NCI-H1930 (cell line): Measurements from ENCODE around the gene COL28A1.
"Not testable (repeated sequence)": the region's sequence is repeated elsewhere in the genome, so short reads cannot be mapped to it uniquely, and the experiment has no call there.

Experiments
- DNase-seq, 2 experiments: peaks; one replicate each; lab custom pipeline; 2025; lab: John Stamatoyannopoulos, UW

COL28A1 gene

DNA sequence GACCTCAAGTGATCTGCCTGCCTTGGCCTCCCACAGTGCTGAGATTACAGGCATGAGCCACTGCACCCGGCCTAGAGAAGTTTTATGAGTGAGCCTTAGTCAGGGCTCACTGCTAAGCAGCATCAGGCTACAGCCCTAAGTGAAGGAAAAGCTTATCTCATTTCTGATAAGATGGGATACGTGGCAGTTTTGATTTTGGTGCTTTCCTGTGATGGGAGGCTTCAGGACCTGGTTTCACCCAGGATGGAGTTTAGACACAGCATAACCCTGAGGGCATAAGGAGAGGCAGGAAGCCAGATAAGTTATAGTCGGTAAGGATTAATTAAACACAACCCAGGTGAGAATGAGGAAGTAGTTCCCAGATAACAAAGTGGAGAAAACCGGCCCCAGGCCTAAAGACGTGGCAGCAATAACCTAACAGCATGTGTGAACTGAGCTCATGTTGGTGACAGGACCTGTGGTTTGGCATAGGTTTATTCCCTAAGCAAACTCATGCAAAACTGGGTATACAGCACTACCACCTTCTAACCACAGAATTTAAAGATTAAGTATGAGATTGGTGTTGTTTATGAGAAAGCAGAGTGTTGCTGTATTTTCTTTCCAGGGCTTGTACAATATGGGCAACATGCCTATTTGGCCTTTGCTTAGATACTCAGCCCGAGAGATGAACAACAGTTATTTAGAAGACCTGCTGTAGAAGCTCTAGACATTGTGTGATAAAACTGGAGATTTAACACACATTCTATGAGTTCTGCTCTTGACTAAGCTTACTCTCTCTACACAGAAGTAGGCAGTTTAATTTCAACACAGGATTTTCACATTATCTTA lies 119.4 kb downstream of the COL28A1 start:
- no peak for DNase-seq

DNA sequence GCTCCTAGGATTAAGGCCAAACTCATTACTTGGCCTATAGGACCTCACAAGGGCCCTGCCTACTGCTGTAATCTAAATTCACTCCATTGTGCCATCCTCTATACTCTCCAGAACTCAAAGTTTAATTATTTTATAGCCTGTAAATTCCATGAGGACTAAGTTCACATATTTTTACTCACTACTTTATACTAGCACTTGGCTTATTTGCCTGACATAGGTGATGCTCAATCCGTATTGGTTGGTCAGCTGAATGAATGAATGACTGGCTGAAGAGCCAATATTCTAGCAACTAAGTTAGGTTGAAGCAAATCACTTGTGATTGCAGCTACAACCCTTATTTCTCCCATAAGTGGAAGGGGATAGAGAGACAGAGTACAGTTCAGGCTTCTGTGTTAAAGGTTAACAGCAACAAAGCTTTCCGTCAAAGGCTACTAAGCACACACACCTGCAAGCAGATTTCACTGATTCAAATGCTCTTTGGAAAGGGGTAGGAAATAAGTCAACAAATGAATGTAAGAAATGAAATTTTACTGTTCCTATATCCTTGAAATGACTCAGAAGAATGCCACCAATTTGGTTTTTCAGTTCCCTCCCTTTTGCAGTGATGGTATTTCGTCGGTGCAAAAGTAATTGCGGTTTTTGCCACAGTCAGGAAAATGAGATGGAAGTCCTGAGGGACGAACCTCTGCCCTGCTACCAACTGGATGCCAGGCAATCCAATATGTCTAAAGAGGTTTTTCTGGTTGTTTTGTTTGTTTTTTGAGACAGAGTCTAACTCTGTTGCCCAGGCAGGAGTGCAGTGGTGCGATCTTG lies 120.7 kb downstream of the COL28A1 start:
- no peak for DNase-seq

DNA sequence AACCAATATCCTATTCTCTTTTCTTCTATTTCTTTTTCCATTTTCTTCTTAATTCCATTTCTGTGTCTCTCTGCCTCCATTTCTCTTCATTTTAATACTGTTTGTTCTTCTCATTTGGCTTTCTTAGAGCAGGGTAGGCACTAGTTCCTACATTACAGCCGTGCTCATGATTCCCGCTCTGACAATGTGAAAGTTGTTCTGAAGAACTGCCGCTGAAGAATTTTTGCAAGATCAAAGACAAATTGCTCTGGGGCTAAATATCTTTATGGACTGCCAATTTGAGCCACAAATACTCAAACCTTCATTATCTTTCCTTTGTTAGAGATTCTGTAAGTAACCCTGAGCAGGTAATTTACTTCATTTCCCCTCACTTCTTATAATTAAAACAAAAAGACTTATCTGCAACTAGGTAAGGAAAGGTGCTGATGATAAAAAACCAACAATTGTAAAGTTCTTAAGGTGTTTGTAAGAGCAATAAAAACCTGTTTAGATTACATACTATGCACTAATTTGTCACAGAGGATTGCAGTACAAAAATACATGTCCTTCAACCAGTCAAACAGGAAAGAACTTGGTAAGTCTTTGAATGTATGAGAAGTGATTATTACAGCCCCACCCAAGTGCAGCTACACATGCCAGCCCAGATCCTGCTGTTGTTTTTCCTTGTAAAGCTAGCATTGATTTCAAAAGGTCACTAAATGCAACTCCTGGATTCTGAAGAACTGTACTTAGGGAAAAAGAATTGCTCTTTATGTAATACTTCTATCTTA lies 127.5 kb downstream of the COL28A1 start:
- no peak for DNase-seq

DNA sequence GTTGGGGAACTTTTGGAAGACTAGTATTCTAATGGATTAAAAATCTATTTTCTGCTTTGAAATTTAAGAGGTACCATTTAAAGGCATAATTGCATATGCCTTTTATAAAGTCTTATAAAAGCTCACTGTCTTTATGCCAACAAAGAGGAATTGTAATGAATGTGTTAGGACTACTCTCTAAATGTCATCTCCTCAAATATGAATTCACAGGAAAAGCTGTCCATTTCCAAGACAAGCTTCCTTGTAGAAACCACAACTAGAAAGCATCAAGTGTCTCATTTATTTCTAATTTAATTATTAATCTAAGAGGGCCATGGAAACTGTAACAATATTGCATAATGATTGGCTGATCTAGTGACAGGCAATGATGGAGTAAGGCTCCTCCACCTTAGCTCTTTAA lies 130.2 kb downstream of the COL28A1 start:
- DNase-seq = no peak

DNA sequence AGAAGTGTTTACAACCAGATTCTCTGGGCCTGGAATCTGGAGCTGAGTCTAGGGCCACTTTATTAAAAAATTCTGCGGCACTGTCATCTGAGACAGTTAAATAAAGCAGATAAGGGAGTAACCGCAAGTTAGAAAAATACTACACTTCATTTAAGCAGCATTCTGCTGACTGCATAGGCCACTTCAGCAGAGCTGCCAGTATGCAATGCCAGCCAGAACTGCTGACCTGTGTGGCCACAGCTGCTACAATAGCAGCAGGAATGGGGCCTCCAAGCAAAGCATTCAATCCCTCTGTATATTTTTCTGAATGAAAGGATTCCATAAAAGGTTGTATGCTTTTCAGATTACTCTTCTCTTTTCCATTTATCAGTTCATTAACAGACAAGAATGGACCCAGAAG lies 136.0 kb downstream of the COL28A1 start:
- no peak for DNase-seq

DNA sequence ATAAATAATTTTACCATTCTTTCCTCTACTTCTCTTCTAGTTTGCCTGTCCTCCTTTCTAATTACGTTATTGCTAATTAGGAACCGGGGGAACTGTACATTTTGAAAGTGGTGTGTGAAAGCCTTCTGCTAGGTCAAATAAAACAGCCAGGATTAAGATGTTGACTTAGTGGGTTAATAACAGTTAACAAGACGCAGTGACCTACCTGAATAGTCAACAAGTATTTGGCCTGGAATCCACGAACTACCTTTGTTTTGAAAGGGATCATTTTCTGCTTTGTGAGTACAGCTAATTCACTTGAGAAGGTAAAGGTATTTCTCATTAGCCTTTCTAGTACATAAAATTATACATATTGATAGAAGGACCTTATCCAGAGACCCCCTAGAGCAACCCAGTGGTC lies 139.9 kb downstream of the COL28A1 start:
- no peak for DNase-seq

DNA sequence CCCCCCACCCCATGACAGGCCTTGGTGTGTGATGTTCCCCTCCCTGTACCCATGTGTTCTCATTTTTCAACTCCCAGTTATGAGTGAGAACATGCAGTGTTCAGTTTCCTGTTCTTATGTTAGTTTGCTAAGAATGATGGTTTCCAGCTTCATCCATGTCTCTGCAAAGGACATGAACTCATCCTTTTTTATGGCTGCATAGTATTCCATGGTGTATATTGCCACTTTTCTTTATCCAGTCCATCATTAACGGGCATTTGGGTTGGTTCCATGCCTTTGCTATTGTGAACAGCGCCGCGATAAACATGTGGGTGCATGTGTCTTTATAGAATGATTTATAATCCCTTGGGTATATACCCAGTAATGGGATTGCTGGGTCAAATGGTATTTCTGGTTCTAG lies 147.5 kb downstream of the COL28A1 start:
- DNase-seq = not testable (repeated sequence)

DNA sequence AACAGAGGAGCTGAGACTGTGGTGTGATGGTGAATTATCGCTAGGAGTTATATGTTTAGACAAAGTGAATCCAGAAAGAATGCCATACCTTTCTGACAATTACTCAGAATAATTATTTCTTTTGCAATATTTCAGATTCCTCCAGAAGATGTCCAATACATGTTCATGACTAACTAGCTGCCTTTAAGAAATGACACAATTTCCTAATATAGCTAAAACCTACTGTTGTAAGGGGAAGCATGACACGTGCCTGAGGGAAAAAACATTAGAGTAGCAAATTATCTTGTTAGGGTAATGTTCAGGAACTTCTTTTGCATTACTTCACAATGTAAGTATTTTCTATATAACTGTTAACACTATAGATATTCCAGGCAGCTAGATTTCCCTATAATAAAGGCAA lies 150.3 kb downstream of the COL28A1 start:
- DNase-seq = no peak

DNA sequence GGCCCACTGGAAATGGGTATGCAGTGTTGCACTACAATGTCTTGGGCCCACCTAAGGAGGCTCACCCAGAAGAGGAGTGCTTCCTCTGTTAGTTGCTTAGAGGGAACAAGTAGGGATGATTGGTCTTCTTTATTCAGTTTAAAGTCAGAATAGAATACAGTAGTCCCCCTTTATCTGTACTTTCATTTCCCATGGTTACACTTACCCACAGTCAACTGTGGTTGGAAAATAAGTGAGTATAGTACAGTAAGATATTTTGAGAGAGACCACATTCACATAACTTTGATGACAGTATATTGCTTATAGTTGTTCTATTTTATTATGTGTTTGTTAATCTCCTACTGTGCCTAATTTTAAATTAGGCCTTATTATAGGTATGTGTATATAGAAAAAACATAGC lies 151.4 kb downstream of the COL28A1 start:
- no peak for DNase-seq

DNA sequence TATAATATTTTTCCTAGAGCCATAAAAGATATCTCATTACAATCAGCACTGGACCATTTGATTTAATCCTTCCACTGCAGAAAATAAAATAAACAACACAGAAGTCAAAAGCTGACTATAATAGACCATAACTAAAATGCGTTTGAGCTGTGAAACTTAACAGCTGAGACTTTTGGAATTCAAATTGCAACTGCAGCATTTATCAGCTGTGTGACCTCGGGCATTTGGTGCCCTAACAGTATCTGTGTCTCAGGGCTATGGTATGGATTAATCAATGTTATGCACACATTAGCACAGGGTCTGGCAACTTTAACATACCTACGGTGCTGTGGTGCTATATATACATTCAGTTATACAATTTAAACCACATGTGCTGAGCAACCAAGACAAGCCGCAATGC lies 160.1 kb downstream of the COL28A1 start:
- DNase-seq = no peak

DNA sequence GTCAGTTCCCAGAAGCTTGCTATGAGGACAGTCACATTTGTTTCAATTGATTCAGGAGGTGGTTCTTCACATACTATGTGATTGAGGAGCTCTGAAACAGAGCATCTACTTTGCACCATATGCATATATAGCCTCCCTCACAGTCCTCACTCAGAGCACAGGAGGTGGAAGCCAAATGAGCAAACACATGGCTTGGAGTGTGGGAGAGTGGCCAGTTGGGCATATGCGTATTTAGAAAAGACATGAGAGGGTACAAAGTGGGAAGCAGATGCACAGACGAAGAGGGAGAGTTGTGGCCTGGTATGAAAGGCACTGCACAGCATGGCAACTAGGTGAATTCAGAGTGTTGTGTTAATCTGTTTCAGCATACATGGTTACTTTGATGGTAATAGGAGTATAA lies 165.6 kb downstream of the COL28A1 start:
- no peak for DNase-seq

DNA sequence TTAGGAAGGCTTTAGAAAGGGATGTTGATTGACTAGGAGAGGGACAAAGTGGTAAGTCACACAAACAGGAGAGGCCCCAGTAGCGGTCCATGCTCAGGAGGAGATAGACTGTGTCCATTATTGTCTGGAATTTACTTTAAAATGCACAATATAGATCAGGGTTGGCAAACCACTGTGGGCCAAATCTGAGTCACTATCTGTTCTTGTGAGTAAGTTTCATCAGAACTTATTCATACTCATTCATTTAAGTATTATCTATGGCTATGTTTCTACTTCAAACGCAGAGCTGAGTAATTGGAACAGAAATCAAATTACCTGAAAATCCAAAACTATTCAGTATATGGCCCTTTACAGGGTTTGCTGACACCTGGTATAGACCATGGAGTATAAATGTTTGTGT lies 166.5 kb downstream of the COL28A1 start:
- DNase-seq = no peak

DNA sequence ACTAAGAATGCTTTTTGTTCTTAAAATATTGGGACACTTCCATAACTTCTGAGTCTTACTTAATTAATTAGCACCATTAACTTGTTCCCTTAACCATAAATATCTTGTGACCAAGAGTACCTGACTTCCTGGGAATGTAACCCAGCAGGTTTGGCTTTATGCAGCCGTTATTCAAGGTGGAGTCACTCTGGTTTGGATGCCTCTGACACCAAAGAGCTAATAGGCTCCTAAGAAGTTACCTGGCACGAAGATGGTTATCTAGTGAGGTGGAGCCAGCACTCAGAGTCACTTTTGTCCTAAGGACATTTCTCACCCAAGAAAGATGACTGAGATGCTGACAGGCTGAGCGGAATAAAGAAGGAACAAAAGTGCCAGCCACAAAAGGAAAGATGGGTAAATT lies 181.0 kb downstream of the COL28A1 start:
- no peak for DNase-seq

DNA sequence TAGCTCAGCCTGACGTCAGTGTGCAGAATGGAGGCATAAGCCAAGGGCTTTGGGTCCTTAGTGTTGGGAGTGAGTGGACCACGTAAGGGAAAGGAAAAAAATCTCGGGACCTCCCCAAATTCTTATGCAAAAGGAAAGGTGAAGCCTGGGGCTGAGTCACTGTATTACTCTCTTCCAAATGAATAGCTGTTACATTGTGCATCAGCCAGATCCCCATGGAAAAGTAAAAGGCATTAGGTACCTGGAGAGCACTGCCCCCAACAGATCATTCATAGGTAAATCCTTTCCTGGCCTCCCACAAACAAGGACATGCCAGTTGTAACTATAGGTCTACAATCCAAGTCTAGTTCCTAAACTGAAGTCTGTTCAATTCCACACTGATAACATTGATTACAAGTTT lies 182.8 kb downstream of the COL28A1 start:
- DNase-seq = no peak

DNA sequence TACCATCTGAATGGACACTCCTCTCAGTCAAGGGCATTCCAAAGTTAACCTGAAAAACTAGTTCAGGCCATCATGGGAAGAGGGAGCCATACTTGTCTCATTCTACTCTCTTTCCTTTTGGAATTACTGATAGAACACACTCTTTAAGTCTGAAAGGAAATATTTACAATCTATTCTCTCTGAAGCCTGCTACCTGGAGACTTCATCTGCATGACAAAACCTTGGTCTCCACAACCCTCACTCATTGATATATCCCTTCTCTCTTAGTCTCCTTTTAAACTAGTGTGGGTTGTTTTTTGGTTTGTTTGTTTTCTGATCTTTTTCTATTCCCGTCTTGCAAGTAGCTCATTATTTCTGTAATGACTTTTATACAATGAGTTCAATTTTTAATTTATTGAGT lies 183.8 kb downstream of the COL28A1 start:
- DNase-seq = no peak

DNA sequence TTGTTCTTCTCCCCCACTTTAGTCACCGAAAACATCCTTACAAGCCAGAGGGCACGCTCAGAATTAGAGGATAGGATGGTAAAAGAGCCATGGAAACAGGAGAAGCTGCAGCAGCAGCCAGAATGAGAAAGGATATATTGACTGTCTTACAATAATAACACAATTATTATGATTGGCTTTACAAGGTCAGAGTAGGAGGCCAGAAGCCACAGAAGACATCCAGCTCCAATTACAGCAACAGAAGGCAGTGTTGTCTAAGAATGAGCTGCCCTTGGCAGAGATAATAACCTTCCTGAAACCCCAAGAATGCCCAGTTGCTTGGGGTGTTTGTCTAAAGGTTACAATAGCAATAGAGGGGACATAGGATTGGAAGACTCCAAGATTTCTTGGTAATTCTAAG lies 184.5 kb downstream of the COL28A1 start:
- DNase-seq = no peak

DNA sequence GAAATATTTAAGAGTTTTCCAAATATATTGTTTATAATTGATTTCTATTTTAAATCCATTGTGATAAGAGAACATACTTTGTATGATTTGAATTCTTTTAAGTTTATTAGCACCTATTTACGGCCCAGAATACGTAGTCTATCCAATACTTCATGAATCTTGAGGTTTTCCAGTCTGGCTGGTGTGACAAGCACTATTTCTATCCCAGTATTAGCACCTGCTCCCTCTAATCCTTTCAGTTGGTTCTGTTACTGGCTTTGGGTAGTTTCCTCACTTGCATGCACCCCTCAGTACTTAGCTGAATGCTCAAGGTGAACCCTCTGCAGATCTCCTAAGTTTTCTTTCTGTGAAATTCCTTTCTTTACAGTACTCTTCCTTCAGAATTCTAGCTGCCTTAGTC lies 186.5 kb downstream of the COL28A1 start:
- no peak for DNase-seq

DNA sequence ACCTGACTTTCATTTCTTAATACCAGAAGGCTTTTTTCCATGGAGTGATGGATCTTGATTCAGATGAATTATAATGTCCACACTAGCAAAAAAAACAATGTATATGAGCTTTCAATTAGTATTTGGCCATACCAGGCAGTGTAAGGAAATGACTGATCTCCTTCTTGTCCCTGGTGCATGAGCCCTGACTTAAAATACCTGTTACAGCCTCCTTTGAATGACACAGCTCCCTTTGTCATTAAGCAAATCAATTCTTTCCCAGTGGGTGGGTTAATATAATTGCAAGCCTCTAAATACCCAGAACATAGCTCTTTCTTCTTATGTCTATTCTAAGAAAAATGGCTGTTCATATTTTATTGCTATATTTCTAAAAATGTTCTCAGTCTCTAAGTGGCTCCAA lies 188.6 kb downstream of the COL28A1 start:
- no peak for DNase-seq

DNA sequence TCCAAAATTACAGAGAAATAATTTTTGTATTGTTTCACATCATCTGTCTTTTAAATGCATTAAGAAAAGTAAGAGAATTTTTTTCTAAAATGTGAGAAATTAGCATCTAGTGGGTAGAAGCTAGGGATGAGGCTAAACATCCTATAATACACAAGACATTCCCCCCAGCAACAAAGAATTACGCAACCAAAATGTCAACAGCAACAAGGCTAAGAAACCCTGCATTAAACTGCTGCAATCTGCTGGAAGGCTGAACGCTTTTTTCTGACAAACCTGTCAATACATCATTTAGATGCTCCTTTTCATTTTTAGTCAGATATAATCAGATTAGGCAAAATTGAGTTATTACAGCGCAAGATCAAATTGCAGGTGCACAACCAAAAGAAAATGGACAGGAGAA lies 191.1 kb downstream of the COL28A1 start:
- peak; percentile 12 to 43 for DNase-seq

DNA sequence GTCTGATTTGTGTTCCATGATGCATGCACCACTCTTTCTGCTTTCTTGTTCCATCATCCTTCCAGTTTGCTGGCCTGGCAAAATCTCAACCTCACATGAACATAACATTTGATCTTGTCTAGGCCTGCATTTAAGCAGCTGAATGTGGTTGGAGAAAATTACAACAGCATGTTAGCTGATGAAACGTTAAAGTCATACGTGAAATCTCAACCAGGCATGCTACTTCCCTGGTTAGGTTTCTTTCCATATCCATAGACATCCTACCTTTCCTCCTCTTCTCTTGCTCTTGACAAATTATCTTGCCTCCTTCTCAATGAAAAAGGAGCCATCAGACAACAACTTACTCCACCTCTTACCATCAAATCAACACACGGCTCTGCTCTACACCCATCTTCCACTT lies 199.8 kb downstream of the COL28A1 start:
- DNase-seq = no peak

DNA sequence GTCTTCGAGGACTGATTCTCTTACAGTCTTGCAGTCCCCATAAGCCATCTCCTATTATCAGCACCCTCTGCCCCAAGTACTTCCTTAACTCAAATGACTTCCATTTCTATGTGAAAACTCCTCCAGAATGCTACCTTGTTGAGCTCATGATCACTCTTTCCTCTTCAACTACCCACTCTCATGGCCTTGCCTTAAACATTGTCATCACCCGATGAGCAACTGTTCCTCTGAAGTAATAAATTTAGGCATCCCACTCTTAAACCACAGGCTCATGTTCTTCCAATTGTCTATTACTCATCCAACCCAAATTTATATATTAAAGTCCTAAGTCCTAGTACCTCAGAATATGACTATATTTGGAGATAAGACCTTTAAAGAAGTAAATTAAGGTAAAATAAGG lies 200.5 kb downstream of the COL28A1 start:
- DNase-seq = no peak

DNA sequence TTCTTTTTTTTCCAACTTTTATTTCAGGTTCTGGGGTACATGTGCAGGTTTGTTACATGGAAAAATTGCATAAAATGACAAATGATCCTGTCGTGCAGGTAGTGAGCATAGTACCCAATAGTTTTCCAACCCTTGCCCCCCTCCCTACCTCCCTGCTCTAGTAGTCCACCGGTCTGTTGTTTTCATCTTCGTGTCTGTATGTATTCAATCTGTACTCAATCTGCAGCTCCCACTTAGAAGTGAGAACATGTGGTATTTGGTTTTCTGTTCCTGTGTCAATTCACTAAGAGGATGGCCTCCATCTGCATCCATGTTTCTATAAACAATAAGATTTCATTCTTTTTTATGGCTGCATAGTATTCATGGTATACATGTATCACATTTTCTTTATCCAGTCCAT lies 202.1 kb downstream of the COL28A1 start:
- DNase-seq = no peak

DNA sequence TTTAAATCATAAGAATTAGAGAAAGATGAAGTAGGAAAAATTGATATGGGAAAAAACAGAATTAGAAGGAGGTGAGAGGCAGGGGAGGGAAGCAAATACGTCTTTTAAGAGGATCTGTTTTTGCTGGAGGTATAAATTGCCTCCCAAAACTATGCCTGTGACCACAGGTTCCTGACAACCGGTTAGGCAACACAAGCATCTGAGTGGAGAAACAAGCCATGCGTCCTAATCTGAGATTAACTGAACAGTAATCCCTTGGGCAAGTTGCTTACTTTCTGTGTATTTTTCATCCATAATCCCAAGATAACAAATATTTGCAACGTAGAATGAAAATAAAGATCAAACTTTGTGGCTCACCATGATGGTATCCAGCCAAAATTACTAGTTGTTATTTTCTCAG lies 204.2 kb downstream of the COL28A1 start:
- no peak for DNase-seq
